ENCODE results near the gene FLNB. TPM values are rescaled to one million over a fixed set of nuclear protein-coding genes. Genes with fewer than 3 reads are reported as not detected.

Gene FLNB
- total RNA-seq, 2 donors from 2014 or later = 28.0 to 94.4 TPM

- ATAC-seq (no peak), DNase-seq (no peak)
- intact Hi-C loops (cut with DNase I) = no loop called here
Measured at GRCh38 chr3:58143417-58144055, 135.3 kb downstream of the FLNB start.

- no peak for ATAC-seq
- intact Hi-C loops (cut with DNase I) = no loop called here
- DNase-seq = no peak
Measured at GRCh38 chr3:58144478-58145325, 136.5 kb downstream of the FLNB start.

- intact Hi-C loops (cut with DNase I) = no loop called here
- DNase-seq (no peak), ATAC-seq (no peak)
Measured at GRCh38 chr3:58148049-58148448, 139.8 kb downstream of the FLNB start.

- DNase-seq (no peak), ATAC-seq (no peak)
- intact Hi-C loops (cut with DNase I) = no loop called here
Measured at GRCh38 chr3:58150130-58150809, 142.0 kb downstream of the FLNB start.

- DNase-seq (no peak), ATAC-seq (no peak)
- intact Hi-C loops (cut with DNase I) = no loop called here
Measured at GRCh38 chr3:58150810-58151199, 142.6 kb downstream of the FLNB start.

GRCh38 chr3:58151637-58152036, 143.4 kb downstream of the FLNB start:
- ATAC-seq = peak; percentile 88 to 95
- intact Hi-C loops (cut with DNase I) = no loop called here
- DNase-seq = peak; percentile 79

- intact Hi-C loops (cut with DNase I) = no loop called here
- no peak for ATAC-seq
Measured at GRCh38 chr3:58152225-58153015, 144.2 kb downstream of the FLNB start.

GRCh38 chr3:58153371-58153770, 145.1 kb downstream of the FLNB start:
- ATAC-seq (no peak), DNase-seq (no peak)
- intact Hi-C loops (cut with DNase I) = no loop called here

More at GRCh38 chr3:58152225-58153015, 144.2 kb downstream of the FLNB start:
- DNase-seq = no peak

GRCh38 chr3:58154626-58155449, 146.6 kb downstream of the FLNB start:
- no peak for ATAC-seq

GRCh38 chr3:58155838-58156237, 147.6 kb downstream of the FLNB start:
- ATAC-seq (no peak), DNase-seq (peak; percentile 18)
- intact Hi-C loops (cut with DNase I) = no loop called here

More at GRCh38 chr3:58154626-58155449, 146.6 kb downstream of the FLNB start:
- peak; percentile 7 for DNase-seq
- intact Hi-C loops (cut with DNase I) = no loop called here

- ATAC-seq (no peak), DNase-seq (peak; percentile 0)
- intact Hi-C loops (cut with DNase I) = no loop called here
Measured at GRCh38 chr3:58157700-58158099, 149.5 kb downstream of the FLNB start.

GRCh38 chr3:58158442-58159153, 150.4 kb downstream of the FLNB start:
- intact Hi-C loops (cut with DNase I) = no loop called here
- no peak for DNase-seq
- ATAC-seq = no peak

- ATAC-seq = no peak
- intact Hi-C loops (cut with DNase I) = no loop called here
- no peak for DNase-seq
Measured at GRCh38 chr3:58160399-58160798, 152.2 kb downstream of the FLNB start.

GRCh38 chr3:58161435-58162398, 153.5 kb downstream of the FLNB start:
- intact Hi-C loops (cut with DNase I) = no loop called here
- ATAC-seq = peak in 1 of 2 donors; percentile 33
- DNase-seq = peak; percentile 82

GRCh38 chr3:58163234-58163633, 155.0 kb downstream of the FLNB start:
- no peak for DNase-seq
- ATAC-seq = peak; percentile 48 to 58
- intact Hi-C loops (cut with DNase I) = no loop called here

- ATAC-seq (peak; percentile 69 to 78), DNase-seq (peak; percentile 78)
- intact Hi-C loops (cut with DNase I) = no loop called here
Measured at GRCh38 chr3:58164199-58164879, 156.1 kb downstream of the FLNB start.
